DND-41 (cell line): Measurements from ENCODE around the gene PDE7B.

ENCODE experiments used
- EZH2 ChIP-seq: IDR thresholded peaks from 3 replicates; pipeline ENCODE4 v1.6.1; 2012; ENCODE audit warnings: borderline replicate concordance, low read depth, mild to moderate bottlenecking, moderate library complexity, low read length, inconsistent platforms; ENCODE audit not compliant: severe bottlenecking
- TF ChIP-seq, protein P1 (sequence below): IDR thresholded peaks from 2 replicates; pipeline ENCODE4 v1.5.1; 2012; ENCODE audit warnings: borderline replicate concordance, low read length, moderate library complexity, mild to moderate bottlenecking; ENCODE audit not compliant: poor library complexity, severe bottlenecking; ENCODE audit errors: extremely low read depth

GRCh38 chr6:135875446-135875845 is 23.9 kb downstream of the PDE7B start:
- TF ChIP-seq EZH2, result no peak
- TF ChIP-seq, protein P1, sequence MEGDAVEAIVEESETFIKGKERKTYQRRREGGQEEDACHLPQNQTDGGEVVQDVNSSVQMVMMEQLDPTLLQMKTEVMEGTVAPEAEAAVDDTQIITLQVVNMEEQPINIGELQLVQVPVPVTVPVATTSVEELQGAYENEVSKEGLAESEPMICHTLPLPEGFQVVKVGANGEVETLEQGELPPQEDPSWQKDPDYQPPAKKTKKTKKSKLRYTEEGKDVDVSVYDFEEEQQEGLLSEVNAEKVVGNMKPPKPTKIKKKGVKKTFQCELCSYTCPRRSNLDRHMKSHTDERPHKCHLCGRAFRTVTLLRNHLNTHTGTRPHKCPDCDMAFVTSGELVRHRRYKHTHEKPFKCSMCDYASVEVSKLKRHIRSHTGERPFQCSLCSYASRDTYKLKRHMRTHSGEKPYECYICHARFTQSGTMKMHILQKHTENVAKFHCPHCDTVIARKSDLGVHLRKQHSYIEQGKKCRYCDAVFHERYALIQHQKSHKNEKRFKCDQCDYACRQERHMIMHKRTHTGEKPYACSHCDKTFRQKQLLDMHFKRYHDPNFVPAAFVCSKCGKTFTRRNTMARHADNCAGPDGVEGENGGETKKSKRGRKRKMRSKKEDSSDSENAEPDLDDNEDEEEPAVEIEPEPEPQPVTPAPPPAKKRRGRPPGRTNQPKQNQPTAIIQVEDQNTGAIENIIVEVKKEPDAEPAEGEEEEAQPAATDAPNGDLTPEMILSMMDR, result no peak
